Ovary (tissue), 3 donors: ENCODE measurements around the gene KCNJ10.

ENCODE experiments used
- POLR2A ChIP-seq: fragments of 450-650 bp; IDR thresholded peaks from one replicate; pipeline ENCODE4 v1.6.1; 2017; ENCODE audit warnings: antibody characterized with exemption, mild to moderate bottlenecking, moderate library complexity
- TF ChIP-seq, protein P1 (sequence below), 3 donors: fragments of 450-650 bp in 2 of 3; fragments of 200-600 bp in 1 of 3; IDR thresholded peaks; one replicate each; pipeline versions ENCODE4 v1.5.1 to v1.8.0; 2016 to 2022; ENCODE audit warnings: antibody characterized with exemption in 3 of 3, mild to moderate bottlenecking in 1 of 3
- donor health status: DM: no; HTN: no; CAD: no.

DNA sequence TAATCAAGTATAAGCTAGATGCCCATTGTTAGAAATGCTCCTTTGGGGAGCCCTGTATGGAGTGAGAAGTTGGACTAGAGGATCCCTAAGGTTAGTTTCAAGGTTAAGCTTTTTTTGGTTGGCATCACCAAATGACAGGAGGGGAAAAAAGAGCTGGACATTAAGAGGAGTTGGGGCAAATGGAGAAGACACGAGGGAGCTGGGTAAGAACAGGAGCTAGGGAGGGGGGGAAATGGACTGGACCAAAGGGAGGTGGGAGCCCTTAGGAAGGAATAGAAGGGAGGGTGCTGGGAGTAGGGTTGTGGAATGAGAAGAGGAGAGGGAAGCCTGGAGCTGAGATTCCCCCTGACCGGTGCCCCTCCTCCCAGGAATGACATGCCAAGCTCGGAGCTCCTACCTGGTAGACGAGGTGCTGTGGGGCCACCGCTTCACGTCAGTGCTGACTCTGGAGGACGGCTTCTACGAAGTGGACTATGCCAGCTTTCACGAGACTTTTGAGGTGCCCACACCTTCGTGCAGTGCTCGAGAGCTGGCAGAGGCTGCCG is 17.2 kb upstream of the KCNJ10 start:
- TF ChIP-seq, protein P1, sequence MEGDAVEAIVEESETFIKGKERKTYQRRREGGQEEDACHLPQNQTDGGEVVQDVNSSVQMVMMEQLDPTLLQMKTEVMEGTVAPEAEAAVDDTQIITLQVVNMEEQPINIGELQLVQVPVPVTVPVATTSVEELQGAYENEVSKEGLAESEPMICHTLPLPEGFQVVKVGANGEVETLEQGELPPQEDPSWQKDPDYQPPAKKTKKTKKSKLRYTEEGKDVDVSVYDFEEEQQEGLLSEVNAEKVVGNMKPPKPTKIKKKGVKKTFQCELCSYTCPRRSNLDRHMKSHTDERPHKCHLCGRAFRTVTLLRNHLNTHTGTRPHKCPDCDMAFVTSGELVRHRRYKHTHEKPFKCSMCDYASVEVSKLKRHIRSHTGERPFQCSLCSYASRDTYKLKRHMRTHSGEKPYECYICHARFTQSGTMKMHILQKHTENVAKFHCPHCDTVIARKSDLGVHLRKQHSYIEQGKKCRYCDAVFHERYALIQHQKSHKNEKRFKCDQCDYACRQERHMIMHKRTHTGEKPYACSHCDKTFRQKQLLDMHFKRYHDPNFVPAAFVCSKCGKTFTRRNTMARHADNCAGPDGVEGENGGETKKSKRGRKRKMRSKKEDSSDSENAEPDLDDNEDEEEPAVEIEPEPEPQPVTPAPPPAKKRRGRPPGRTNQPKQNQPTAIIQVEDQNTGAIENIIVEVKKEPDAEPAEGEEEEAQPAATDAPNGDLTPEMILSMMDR (IDR thresholded peaks at IDR 0.05), result no peak
- TF ChIP-seq POLR2A, result no peak
